Activated naive CD8-positive, alpha-beta T cell treated with anti-CD3 and anti-CD28 coated beads, Interleukin-2, amount 50 U/mL, for 24 hours (primary cell): Measurements from ENCODE around the gene L3MBTL3.
A peak's percentile ranks its signal among the peaks of the same experiment; 100 is the strongest.
"Not testable (repeated sequence)": the region's sequence is repeated elsewhere in the genome, so short reads cannot be mapped to it uniquely, and the experiment has no call there.

Experiments used
- ATAC-seq: fragments of 150-1000 bp; cut with Tn5 transposase; one replicate; pipeline ENCODE4 v1.10.0; 2021
- DNase-seq: peaks from one replicate; pipeline ENCODE4 v3.0.0; 2021
- H3K27ac Mint-ChIP-seq: one replicate; pipeline ENCODE4 v1.8.0; 2021; ENCODE audit warnings: mild to moderate bottlenecking, mixed read lengths
- H3K27me3 Mint-ChIP-seq: one replicate; pipeline ENCODE4 v1.8.0; 2021; ENCODE audit warnings: mixed read lengths
- H3K36me3 Mint-ChIP-seq: one replicate; pipeline ENCODE4 v1.8.0; 2021; ENCODE audit warnings: low read depth, mixed read lengths
- H3K4me1 Mint-ChIP-seq: one replicate; pipeline ENCODE4 v1.8.0; 2021; ENCODE audit warnings: mixed read lengths
- H3K4me3 Mint-ChIP-seq: one replicate; pipeline ENCODE4 v1.8.0; 2021; ENCODE audit warnings: mild to moderate bottlenecking, moderate library complexity, mixed read lengths
- H3K9me3 Mint-ChIP-seq: one replicate; pipeline ENCODE4 v1.8.0; 2021; ENCODE audit warnings: mixed read lengths

L3MBTL3 gene

DNA sequence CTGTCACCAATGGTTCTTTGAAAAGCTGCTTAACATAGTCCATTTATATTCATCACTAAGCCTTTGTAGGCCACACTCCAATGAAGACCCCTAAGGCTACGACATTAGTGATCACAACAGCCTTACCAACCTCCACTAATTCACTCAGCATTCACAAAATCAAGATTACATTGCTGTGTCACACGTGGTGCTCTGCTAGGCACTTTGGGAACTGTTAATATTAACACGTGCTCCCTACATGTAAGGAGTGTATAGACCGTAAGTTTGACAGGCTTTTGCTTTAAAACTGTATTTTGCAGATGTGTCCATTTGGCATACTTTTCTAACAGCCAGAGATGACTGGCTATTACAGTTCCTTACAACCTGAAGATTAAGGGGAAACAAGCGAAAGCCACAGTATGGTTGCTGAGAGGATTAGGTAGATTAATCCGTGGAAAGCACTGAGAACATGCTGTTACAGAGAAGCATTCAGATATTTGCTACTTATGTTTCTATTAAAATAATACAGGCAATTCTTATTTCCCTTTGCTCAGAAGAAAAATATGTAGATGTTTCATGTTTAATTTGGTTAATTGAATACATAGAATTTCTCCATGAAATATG lies 134.6 kb downstream of the L3MBTL3 start:
- Mint-ChIP-seq H3K36me3 (peaks cover 11% of the 10 kb centered on the region), H3K4me3 (no peak overlapping the region), H3K27me3 (no peaks in the 10 kb centered on the region), H3K9me3 (peaks cover 3% of the 10 kb centered on the region), H3K27ac (no peak overlapping the region), H3K4me1 (no peaks in the 10 kb centered on the region)
- ATAC-seq (no peak), DNase-seq (no peak)

- peaks cover 9% of the 10 kb centered on the region for H3K36me3 Mint-ChIP-seq
- ATAC-seq, result no peak
- no peaks in the 10 kb centered on the region for H3K27me3 Mint-ChIP-seq
- no peaks in the 10 kb centered on the region for H3K4me1 Mint-ChIP-seq
- no peak for DNase-seq
- no peak overlapping the region for H3K4me3 Mint-ChIP-seq
- no peak overlapping the region for H3K27ac Mint-ChIP-seq
- peaks cover 12% of the 10 kb centered on the region for H3K9me3 Mint-ChIP-seq
Measured at GRCh38 chr6:130156908-130157307, 138.5 kb downstream of the L3MBTL3 start.

GRCh38 chr6:130158056-130158455 lies 139.7 kb downstream of the L3MBTL3 start:
- H3K36me3 Mint-ChIP-seq, result peaks cover 9% of the 10 kb centered on the region
- DNase-seq (no peak), ATAC-seq (no peak)
- no peaks in the 10 kb centered on the region for H3K27me3 Mint-ChIP-seq
- H3K9me3 Mint-ChIP-seq, result peaks cover 12% of the 10 kb centered on the region
- H3K27ac Mint-ChIP-seq, result no peak overlapping the region
- H3K4me1 Mint-ChIP-seq, result no peaks in the 10 kb centered on the region
- no peak overlapping the region for H3K4me3 Mint-ChIP-seq

DNA sequence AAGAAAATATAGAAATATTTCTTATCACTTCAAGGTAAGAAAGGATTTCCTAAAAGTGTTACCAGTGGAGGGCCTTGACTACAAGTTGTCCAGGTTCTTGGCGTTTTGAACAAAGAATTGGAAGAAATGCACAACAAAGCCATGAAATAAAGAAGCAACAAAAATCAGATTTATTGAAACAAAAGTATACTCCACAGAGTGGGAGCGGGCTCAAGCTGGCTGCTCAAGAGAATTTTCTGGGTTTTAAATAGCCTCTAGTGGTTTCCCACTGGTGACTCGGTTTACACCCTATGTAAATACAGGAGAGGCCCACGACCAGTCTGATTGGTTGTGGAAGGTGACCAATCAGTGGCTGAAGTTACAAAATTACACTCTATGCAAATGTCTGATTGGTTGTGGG lies 140.2 kb downstream of the L3MBTL3 start:
- peaks cover 12% of the 10 kb centered on the region for H3K9me3 Mint-ChIP-seq
- no peak overlapping the region for H3K27ac Mint-ChIP-seq
- ATAC-seq, result no peak
- no peak for DNase-seq
- H3K4me3 Mint-ChIP-seq, result no peak overlapping the region
- H3K36me3 Mint-ChIP-seq, result peaks cover 9% of the 10 kb centered on the region
- no peaks in the 10 kb centered on the region for H3K4me1 Mint-ChIP-seq
- no peaks in the 10 kb centered on the region for H3K27me3 Mint-ChIP-seq

DNA sequence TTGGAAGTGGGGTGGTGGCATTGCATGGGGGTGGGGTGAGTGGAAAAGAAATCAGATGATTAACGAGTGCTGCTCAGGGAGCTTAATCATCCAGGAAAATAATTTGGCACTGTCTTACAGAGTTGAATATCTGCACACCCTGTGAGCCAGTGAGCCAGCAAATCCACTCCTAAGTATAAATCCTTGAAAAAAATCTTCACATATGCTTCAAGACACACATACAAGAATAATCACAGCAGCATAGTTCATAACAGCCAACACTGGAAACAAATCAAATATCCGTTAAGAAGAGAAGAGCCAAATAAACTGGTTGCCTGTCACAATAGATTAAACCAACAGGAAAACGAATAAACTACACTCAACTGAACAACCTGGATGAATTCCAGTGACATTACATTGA lies 141.6 kb downstream of the L3MBTL3 start:
- DNase-seq (no peak), ATAC-seq (no peak)
- H3K4me1 Mint-ChIP-seq, result peaks cover 2% of the 10 kb centered on the region
- H3K36me3 Mint-ChIP-seq, result peaks cover 8% of the 10 kb centered on the region
- no peak overlapping the region for H3K4me3 Mint-ChIP-seq
- no peak overlapping the region for H3K27ac Mint-ChIP-seq
- H3K27me3 Mint-ChIP-seq, result no peaks in the 10 kb centered on the region
- peaks cover 19% of the 10 kb centered on the region for H3K9me3 Mint-ChIP-seq

GRCh38 chr6:130161683-130162404 lies 143.5 kb downstream of the L3MBTL3 start:
- Mint-ChIP-seq H3K27me3 (no peaks in the 10 kb centered on the region), H3K36me3 (peaks cover 8% of the 10 kb centered on the region), H3K4me1 (peaks cover 5% of the 10 kb centered on the region), H3K27ac (no peak overlapping the region), H3K9me3 (peaks cover 19% of the 10 kb centered on the region), H3K4me3 (no peak overlapping the region)
- no peak for DNase-seq
- ATAC-seq, result no peak

DNA sequence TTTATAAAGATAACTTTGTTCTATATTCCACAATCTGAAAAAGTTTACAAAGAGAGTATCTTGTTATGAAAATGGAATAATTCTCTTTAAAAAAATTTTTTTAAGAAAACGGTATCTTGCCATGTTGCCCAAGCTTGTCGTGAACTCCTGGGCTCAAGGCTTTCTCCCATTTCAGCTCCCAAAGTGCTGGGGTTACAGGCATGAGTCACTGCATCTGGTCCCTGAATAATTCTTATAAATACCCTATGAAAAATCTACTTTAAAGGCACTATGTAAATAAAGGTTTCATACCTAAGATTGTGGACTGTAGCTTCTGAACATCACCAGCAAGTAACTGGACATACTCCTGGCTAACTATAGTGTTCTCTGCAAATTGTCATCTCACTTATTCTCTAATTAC lies 144.0 kb downstream of the L3MBTL3 start:
- DNase-seq (no peak), ATAC-seq (no peak)
- H3K27me3 Mint-ChIP-seq, result no peaks in the 10 kb centered on the region
- H3K4me3 Mint-ChIP-seq, result no peak overlapping the region
- peaks cover 5% of the 10 kb centered on the region for H3K4me1 Mint-ChIP-seq
- H3K36me3 Mint-ChIP-seq, result peaks cover 8% of the 10 kb centered on the region
- peaks cover 19% of the 10 kb centered on the region for H3K9me3 Mint-ChIP-seq
- no peak overlapping the region for H3K27ac Mint-ChIP-seq

- H3K4me3 Mint-ChIP-seq, result no peak overlapping the region
- ATAC-seq, result no peak
- H3K27me3 Mint-ChIP-seq, result no peaks in the 10 kb centered on the region
- no peak overlapping the region for H3K27ac Mint-ChIP-seq
- peaks cover 4% of the 10 kb centered on the region for H3K36me3 Mint-ChIP-seq
- peaks cover 5% of the 10 kb centered on the region for H3K4me1 Mint-ChIP-seq
- no peak for DNase-seq
- H3K9me3 Mint-ChIP-seq, result peaks cover 16% of the 10 kb centered on the region
Measured at GRCh38 chr6:130163266-130163665, 144.9 kb downstream of the L3MBTL3 start.

DNA sequence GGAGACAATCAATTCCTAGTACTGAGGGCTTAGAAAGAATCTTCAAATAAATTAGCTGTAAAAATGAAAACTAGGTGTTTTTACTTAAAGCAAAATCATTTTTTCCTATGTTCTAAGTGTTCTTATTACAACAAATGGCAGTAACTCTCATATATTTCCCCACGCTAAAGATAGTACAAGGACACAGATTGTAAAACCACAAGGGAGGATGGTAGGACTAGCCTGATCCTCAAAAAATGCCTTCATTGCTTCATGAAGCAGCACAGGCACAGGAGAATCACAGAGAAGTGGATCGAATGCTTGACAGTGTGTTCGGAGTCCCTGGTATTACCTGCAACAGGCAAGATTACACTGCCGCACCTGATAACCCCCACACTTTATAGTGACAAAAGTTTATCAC lies 145.9 kb downstream of the L3MBTL3 start:
- no peaks in the 10 kb centered on the region for H3K36me3 Mint-ChIP-seq
- no peak for ATAC-seq

GRCh38 chr6:130167655-130168054 lies 149.3 kb downstream of the L3MBTL3 start:
- Mint-ChIP-seq H3K27ac (no peak overlapping the region), H3K4me1 (peaks cover 5% of the 10 kb centered on the region), H3K4me3 (no peak overlapping the region), H3K9me3 (peaks cover 18% of the 10 kb centered on the region), H3K27me3 (no peaks in the 10 kb centered on the region), H3K36me3 (peaks cover 4% of the 10 kb centered on the region)
- ATAC-seq (no peak), DNase-seq (no peak)

More for the DNA sequence above, 145.9 kb downstream of the L3MBTL3 start:
- H3K27me3 Mint-ChIP-seq, result no peaks in the 10 kb centered on the region
- H3K27ac Mint-ChIP-seq, result no peak overlapping the region
- H3K9me3 Mint-ChIP-seq, result peaks cover 7% of the 10 kb centered on the region
- peaks cover 5% of the 10 kb centered on the region for H3K4me1 Mint-ChIP-seq
- H3K4me3 Mint-ChIP-seq, result no peak overlapping the region
- DNase-seq, result no peak

DNA sequence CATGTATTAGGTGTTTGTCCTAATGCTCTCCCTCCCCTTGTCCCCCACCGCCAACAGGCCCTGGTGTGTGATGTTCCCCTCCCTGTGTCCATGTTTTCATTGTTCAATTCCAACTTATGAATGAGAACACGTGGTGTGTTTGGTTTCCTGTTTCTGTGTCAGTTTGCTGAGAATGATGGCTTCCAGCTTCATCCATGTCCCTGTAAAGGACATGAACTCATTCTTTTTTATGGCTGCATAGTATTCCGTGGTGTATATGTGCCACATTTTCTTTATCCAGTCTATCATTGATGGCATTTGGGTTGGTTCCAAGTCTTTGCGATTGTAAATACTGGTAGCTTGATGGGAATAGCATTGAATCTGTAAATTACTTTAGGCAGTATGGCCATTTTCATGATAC lies 151.8 kb downstream of the L3MBTL3 start:
- H3K4me1 Mint-ChIP-seq, H3K27ac Mint-ChIP-seq, DNase-seq, H3K36me3 Mint-ChIP-seq, ATAC-seq, H3K27me3 Mint-ChIP-seq, H3K4me3 Mint-ChIP-seq: not testable (repeated sequence)
- H3K9me3 Mint-ChIP-seq, result peaks cover 18% of the 10 kb centered on the region

- DNase-seq, H3K36me3 Mint-ChIP-seq, H3K27me3 Mint-ChIP-seq, H3K4me1 Mint-ChIP-seq, H3K4me3 Mint-ChIP-seq, ATAC-seq, H3K27ac Mint-ChIP-seq: not testable (repeated sequence)
- peaks cover 18% of the 10 kb centered on the region for H3K9me3 Mint-ChIP-seq
Measured at GRCh38 chr6:130173377-130174004, 155.1 kb downstream of the L3MBTL3 start.

GRCh38 chr6:130176378-130176777 lies 158.0 kb downstream of the L3MBTL3 start:
- peaks cover 12% of the 10 kb centered on the region for H3K36me3 Mint-ChIP-seq
- DNase-seq (no peak), ATAC-seq (peak; percentile 54)
- no peaks in the 10 kb centered on the region for H3K27me3 Mint-ChIP-seq
- H3K27ac Mint-ChIP-seq, result no peak overlapping the region
- H3K4me1 Mint-ChIP-seq, result peaks cover 5% of the 10 kb centered on the region
- peaks cover 12% of the 10 kb centered on the region for H3K9me3 Mint-ChIP-seq
- no peak overlapping the region for H3K4me3 Mint-ChIP-seq

DNA sequence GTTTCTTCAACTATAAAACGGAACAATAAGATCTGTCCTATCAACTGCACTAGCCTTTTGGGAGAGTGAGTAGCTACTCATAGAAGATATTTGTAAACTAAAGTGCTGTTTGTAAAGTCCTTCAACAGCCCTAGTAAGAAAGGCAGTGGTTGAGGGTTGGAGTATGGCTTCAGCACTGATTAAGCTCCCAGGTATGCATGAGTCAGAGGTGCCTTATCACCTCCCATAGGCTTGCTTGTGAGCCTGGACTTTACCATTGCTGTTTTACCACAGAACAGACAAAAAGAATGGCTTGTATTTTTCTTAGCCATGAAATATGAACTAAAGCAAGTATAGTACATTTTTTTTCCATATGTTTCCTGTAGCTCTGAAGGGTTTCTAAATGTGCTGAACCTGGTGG lies 160.3 kb downstream of the L3MBTL3 start:
- peaks cover 14% of the 10 kb centered on the region for H3K4me1 Mint-ChIP-seq
- peaks cover 4% of the 10 kb centered on the region for H3K36me3 Mint-ChIP-seq
- no peaks in the 10 kb centered on the region for H3K9me3 Mint-ChIP-seq
- ATAC-seq (no peak), DNase-seq (no peak)
- H3K4me3 Mint-ChIP-seq, result no peak overlapping the region
- no peak overlapping the region for H3K27ac Mint-ChIP-seq
- no peaks in the 10 kb centered on the region for H3K27me3 Mint-ChIP-seq

DNA sequence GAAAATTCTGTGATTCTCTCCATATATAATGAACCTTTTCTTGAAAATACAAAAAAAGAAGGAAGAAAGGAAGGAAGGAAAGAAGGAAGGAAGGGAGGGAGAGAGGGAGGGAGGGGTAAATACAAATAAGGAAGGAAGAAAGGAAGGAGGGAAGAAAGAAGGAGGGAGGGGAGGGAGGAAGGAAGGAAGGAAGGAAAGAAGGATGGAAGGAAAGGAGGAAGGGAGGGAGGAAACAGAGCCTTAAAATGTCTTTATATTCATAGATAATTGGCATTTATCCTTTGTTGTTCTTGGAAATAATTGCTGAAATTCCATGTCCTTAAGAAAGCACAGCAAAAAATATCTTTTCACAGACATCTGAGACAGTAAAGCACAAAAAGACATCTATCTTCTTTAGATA lies 164.1 kb downstream of the L3MBTL3 start:
- Mint-ChIP-seq H3K27me3 (no peaks in the 10 kb centered on the region), H3K4me1 (peaks cover 36% of the 10 kb centered on the region), H3K36me3 (peaks cover 4% of the 10 kb centered on the region), H3K27ac (no peak overlapping the region), H3K9me3 (no peaks in the 10 kb centered on the region), H3K4me3 (no peak overlapping the region)
- no peak for DNase-seq
- no peak for ATAC-seq
